GM21360 (cell line): ENCODE measurements around the gene GUCY2D.
"Not testable (repeated sequence)": the region's sequence is repeated elsewhere in the genome, so short reads cannot be mapped to it uniquely, and the experiment has no call there.

Experiments used
- ATAC-seq: cut with Tn5 transposase; IDR thresholded peaks from one replicate; pipeline ENCODE4 v1.9.1; 2021; ENCODE audit warnings: mild to moderate bottlenecking, moderate library complexity; ENCODE audit not compliant: unreplicated experiment

Gene GUCY2D

DNA sequence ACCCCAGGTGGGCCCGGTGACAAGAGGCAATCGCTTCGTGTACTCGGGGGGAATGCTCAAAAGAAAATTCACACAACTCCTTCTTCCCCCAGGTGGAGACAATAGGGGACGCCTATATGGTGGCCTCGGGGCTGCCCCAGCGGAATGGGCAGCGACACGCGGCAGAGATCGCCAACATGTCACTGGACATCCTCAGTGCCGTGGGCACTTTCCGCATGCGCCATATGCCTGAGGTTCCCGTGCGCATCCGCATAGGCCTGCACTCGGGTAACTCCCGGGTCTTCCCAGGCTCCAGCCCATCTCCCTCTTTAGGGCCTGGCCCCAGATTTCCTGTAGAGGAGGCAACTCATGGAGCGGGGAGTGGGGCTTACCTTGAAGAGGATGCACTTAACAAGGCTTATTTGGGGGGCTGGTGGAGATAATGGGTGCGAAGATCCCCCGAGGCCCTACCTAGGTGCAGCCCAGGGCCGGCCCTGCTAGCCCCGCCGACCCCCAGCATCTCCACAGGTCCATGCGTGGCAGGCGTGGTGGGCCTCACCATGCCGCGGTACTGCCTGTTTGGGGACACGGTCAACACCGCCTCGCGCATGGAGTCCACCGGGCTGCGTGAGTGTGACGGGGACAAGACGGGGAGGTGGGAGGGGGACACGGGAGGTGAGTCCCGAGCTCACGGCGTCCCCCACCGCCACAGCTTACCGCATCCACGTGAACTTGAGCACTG, 13.0 kb downstream of the GUCY2D start:
- no peak for ATAC-seq

DNA sequence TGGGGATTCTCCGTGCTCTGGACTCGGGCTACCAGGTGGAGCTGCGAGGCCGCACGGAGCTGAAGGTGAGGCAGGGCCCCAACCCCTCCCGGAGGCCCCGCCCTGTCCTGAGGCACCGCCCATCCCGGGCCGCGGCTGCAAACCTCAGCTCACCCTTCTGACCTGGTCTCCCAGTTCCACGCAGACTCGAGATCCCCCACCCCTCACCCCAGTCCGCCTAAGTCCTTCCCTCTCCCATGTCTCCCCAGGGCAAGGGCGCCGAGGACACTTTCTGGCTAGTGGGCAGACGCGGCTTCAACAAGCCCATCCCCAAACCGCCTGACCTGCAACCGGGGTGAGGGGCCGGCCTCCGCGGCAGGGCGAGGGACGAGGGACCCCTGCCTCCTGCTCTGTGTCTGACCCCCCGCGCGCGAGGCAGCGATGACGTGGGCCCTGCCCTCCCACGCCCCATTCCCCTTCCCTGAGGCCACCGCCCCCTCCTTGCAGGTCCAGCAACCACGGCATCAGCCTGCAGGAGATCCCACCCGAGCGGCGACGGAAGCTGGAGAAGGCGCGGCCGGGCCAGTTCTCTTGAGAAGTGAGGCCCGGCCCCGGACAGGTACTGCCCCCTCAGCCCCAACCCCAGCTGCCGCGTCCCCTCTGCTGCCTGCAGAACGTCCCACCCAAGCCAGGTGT, 13.7 kb downstream of the GUCY2D start:
- no peak for ATAC-seq

DNA sequence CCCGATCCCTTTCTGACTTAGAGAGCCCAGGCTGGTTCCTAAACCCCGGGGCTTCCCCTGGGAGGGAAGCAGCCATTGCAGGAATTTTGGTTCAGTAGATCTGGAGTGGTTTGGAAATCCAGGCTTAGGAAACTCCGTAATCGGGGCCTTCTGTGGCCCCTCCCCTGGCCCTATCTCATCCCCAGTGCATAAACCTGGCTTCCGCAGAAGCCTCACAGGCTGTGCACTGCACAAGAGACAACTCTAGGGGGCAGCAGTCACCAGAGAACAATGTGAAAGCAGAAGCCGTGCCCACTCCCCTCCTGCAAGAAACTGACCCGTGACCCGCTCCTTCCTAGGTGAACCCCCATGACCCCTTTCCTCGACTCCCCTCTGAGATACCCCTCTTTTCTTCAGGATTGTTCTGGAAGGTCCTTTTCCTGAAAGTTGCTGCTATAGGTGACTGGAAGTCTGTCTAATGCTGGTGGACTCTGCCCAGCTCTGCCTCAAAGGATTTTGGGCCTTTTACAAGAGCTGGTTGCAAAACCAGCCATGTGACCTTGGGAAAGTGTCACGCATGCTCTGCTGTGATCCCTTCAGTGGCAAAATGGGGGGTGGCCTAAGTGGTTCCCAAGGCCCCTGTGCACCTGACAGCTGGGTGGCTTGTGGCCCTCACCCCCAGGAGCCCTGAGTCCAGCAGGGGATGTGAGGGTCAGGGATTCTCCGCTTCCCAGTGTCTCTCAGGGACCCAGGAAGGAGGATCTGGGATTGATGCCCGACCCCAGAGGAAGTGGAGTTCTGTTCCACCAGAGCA, 14.4 kb downstream of the GUCY2D start:
- no peak for ATAC-seq

DNA sequence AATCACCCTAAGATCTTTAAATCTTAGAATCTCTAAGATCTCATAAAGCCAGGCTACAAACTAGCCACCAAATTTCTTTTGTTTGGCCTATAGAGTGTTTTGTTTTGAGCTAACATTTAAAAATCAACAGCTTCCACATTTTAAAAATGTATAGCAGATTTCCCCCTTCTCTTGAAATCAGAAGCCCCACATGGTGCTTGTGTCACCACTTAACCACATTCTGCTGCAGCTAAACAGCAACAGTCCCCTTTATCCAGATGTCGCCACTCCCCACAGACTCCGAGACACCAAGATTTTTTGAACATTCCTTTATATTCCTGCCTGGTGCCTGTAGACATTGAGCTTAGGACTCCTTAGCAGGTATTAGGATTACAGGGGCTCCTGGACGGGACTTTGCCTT, 16.0 kb downstream of the GUCY2D start:
- no peak for ATAC-seq

DNA sequence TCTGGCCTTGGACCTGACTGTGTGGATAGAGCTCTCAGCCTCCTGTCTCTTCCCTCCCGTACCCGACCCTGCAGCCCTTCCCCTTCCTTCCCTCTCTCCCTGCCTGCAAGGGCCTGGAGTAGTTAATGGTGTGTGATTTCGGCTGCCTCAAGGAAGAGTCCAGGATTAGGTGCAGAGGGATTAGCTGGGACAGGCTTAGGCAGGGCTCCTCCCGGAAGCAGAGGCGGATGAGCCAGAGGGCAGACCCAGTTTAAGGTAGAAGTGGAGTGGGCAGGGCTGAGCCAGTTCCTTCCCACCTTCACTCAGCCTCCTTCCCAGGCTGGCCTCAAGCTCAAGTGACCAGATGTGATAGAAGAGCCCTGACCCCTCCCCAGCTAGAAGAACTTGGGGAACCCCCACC, 16.8 kb downstream of the GUCY2D start:
- ATAC-seq, result no peak

DNA sequence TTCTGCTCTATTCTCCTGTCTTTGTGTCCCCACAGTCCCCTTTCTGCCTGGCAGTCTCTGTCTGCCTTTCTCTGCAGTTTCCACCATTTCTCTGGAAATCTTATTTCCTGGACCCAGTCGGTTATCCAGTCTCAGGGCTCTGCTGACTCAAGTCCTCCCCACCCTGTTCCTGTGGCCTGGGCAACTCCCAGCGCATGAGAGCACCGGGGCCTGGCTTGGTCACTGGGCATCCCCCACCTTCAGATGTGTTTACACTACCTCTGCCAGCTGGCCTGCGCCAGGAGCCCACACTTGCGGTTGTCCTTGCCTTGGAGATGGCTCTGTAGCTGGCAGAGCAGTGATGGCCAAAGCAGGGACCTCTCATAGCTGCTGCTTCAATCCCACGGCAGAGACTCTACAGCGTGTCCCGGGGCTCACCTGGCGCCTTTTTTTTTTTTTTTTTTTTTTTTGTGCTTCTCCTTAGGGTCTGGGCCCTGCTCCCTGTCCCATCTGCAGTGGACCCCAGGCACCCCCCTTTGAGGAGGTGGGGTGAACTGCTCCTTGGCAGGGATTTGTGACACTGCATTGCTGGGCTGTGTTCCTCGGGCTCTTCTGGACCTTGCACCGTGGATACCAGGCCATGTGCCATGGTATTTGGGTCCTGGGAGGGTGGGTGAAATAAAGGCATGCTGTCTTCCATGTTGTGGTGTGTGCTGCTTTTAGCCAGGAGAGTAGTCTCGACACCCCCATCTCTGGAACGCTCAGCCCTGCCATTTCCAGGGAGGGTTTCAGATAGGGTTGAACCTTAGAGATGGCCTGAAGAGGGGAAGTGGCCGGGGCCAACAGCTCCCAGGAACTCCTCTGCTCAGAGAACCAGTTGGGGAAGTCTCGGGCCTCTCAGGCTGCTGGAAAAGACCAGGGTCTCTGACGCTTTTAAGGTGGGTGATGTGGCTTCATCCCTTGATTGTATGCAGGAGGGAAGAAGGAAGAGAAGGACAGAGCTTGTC, 17.5 kb downstream of the GUCY2D start:
- ATAC-seq, result no peak

DNA sequence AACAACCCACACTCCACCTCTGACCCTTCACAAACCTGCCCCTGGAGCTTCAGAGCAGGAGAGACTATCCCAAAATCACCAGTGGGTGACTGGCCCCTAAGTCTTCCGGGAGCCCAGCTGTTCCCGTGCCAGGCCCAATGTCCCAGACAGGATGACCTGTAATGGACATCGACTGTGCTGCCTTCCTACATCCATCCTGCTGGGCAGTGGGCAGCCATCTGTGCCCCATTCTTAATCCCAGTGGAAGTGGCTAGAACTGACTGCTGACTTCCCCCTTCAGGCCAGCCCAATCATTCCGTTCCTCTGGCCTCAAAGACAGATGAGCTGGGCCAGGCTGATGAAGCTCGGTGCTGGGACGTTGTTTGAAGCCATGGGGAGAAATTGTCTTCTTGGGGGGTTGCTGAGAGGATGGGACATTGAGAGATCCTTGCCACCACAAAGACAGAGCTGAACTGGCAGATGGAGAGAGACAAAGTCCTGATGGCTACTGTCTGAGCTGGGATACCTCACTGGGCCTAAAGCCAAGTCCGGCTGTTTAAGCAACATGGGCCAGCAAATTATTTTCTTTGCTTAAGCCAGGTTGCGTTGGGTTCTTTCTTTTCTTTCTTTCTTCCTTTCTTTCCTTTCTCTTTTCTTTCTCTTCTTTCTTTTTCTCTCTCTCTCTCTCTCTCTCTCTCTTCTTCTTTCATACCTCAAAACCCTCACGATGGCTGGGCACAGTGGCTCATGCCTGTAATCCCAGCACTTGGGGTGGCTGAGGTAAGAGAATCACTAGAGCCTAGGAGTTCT, 18.6 kb downstream of the GUCY2D start:
- ATAC-seq, result no peak

DNA sequence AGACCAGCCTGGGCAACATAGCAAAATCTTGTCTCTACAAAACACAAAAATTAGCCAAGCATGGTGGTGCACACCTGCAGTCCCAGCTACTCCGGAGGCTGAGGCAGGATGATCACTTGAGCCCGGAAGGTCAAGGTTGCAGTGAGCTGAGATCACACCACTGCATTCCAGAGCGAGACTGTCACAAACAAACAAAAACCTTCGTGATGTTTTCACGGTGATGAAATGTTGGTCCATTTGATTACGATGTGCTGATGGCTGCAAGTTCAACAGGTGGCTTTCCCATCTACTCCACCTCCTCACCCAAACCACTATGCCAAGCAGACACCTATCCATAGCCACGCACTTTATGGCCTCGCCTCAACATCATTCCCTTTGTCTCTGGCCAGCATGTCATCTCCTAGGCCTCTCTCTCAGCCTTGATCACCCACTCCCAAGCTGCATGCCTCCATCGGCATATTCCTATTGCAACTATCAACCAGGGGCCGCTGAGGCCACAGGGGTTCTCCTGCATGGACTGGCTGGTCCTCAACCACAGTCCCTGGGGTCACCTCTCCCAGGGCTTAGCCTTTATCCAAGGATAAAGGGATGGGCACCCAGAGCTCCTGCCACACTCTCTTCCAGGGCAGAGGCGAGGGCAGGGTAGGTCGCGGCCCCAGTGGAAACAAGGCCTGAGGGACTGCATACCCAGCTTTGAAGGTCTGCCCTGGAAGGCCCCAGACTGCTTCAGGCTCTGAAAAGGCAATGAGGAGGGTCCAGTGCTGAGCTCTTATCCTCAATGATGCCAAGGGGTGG, 19.3 kb downstream of the GUCY2D start:
- ATAC-seq, result no peak

DNA sequence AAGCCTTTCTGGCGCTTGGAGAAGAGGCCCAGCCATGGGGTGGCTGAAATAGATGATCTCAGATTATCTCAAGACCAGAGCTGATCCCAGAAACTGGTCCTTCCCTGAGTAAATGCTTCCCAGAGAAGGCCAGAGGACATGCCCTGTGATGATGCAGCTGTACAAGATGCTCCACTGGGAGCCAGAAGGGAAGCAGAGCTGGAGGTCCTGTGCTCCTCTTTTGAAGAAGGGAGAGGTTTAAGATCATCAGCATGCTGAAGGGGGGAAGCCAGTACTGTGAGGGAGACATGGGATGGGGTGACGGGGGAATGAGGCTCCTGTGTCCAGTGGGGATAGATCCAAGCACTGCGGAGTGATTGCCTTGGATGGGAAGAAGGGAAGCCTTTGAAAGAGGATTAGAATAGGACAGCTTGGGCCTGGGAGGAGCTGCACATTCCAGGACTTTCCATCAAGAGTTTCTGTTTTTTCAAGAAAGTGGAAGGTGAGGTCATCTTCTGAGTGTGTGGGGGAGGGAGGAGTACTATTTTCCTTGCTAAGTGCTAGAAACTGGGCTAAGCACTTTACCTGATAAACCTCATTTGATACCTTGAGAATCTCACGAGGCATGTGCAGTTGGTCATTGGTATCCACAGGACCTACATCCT, 20.1 kb downstream of the GUCY2D start:
- no peak for ATAC-seq

DNA sequence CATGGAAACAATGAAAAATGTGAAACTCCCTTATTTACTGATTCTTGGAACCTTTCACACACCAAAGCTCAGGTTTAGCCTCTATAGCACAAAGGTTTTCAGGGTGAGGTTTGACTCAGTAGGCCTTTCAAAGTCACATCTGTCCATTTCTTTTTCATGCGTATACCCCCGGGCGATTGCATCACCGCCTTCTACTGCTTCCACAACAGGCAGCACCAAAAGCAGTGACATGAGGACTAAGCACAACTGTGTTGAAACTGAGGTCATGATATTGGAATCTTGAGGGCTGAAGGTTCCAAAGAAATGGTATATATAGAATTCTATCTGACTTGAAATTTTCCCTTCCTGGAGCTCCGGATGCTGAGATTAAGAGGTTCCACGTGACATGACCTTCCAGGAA, 21.7 kb downstream of the GUCY2D start:
- not testable (repeated sequence) for ATAC-seq

DNA sequence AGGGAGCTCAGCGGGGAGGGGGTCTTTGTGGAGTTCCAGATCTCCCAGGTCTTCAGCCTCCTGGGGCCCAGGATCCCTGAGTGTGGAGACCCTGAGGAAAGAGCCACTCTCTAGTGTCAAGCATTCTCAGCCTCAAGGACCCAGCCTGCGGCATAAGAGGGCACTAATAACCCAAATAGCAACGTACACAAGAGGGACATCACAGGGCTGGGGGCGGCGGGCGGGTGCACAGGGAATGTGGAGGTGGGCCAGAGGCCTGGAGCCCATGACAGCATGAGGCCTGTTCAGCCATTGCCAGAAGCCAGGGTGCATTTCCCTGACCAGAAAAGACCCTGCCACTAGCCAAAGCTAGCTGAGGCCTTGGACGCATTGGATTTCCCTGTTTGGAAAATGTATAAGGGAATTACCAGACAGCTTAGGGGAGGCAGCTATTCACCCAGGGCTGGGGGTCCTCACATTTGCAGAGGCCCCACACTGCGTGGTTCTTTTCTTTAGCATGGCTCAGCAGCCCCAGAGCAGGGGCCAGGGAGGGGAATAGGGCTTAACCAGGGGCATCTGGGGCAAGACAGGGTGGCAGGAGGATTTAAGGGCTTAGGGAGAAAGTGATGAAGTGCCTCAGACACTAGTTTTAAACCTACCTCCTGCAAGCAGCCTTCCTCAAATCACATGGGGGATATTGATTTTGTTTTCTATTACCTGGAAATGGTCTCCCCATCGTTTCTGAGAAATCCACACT, 22.9 kb downstream of the GUCY2D start:
- ATAC-seq, result no peak

DNA sequence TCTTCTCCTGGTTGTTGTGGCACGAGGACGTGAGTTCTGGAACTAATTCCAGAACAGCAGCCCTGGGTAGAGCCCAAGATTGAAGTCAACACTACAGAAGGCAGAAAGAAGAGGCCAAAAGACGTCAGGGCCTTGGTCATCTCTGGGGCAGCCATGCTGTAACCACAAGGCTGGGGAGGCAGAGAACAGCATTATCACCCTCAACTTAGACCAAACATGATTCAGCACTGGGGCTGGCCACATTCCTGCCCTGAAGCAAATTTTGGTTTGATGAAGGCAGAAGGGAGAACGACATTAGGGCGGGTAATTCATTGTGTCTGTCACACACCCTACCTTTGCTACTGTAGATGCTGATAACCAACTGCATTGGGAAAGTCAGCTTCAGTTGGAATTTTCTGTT, 26.7 kb downstream of the GUCY2D start:
- ATAC-seq, result no peak

DNA sequence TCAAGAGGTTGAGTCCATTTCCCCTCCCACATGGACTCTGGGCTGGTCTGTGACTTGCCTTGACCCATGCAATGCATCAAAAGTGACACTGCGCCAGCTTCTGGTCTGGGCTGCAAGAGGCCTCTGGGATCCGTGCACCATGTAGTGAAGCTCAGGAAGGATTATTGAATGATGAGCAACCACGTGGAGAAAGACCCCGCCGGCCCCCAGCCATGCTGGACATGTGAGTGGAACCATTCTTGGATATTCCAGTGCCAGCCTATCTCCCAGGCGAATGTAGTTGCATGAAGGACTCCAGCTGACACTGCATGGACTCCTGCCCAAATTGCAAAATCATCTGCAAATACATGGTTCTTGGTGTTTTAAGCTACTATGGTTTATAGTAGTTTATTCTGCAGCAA, 28.8 kb downstream of the GUCY2D start:
- ATAC-seq, result no peak

DNA sequence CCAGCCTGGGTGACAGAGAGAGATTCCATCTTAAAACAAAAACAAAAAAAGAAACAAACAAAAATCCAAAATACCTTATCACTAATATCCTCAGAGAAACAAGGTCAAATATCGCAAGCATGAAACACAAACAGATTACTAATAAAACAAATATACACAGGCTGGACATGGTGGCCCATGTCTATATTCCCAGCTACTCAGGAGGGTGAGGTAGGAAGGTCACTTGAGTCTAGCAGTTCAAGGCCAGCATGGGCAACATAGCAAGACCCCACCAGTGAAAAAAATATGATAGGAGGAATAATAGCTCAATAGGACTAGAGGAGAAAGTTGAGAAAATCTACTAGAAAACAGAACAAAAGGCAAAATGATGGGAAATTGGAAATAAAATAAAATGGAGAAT, 29.5 kb downstream of the GUCY2D start:
- ATAC-seq, result no peak

DNA sequence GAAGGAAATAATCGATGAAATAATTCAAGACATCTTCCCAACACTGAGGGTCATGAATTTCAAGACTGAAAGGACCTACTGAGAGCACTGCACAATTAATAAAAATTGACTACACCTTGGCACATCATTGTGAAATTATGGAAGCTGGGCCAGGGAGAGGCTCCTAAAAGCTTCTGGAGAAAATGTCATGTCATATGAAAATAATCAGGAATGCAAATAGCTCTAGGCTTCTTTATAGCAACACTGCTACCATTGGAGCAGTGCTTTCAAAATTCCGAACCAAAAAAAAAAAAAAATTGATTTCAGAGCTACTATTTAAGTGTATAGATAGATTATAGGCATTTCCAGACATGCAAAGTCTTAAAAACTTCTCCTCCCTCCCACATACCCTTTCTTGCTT, 30.0 kb downstream of the GUCY2D start:
- ATAC-seq, result no peak

DNA sequence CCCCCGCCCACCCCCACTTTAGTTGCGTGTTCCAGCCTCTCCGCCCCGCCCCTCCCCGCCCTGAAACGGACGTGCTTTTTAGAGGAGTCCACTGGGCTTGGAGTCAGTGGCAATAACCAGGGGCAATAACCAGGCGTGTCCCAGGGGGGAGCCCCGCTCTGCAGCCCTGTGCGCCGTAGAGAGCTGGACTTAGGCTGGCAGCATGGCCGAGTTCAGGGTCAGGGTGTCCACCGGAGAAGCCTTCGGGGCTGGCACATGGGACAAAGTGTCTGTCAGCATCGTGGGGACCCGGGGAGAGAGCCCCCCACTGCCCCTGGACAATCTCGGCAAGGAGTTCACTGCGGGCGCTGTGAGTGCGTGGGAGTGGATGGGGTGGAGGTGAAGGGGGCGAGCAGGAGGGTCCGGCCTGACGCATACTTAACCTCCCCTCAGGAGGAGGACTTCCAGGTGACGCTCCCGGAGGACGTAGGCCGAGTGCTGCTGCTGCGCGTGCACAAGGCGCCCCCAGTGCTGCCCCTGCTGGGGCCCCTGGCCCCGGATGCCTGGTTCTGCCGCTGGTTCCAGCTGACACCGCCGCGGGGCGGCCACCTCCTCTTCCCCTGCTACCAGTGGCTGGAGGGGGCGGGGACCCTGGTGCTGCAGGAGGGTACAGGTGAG, 36.7 kb downstream of the GUCY2D start, which contains the start of gene ALOX15B:
ALOX15B (plus strand) TSS at position 106 of the 657 bp plus-strand sequence; CDS start at position 203, 97 bp downstream.
- ATAC-seq, result no peak

DNA sequence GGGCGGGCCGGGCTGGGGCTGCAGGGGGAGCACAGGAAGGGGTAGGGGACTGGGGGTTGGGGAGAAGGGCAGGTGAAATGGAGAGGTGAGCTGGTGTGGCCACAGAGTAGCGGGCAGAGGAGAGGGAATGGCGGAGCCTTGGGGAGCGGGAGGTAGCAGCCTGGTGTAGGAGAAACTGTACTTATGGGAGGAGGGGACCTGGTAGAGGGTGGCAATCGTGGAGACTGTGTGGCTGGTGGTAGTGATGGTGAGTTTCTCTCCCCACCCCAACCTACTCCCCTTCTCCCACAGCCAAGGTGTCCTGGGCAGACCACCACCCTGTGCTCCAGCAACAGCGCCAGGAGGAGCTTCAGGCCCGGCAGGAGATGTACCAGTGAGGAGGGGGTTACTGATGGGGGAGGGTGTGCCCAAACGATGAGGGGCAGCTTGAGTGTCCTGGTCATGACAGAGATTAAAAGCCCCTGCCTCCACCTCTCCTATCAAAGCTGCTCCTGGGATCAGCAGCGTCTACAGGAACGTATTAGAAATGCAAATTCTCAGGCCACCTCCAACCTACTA, 37.3 kb downstream of the GUCY2D start:
- no peak for ATAC-seq
